ENCODE measurements around the gene TNFRSF13B.

The TNFRSF13B gene

DNA sequence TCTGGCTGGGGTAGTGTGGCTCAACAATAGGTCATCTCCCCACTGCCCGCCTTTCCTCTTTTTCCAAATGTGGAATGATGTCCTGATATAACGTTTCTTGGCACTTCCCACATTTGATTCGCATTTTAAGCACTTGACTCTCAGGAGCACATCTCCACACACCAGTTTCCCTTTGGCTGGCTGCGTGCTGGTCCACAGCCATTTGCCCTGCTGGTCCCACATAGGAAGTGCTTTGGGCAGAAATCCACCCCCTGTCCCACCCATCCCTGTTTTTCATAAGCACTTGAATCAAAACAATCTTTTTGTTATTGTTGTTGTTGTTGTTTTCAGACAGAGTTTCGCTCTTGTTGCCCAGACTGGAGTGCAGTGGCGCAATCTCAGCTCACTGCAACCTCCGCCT is 24.0 kb upstream of the TNFRSF13B start:
- TF ChIP-seq RAD21 (IDR thresholded peaks at IDR 0.05; ENCODE audit: low read depth): no peak
- TF ChIP-seq TCF12 (IDR thresholded peaks at IDR 0.05; ENCODE audit: low read depth): no peak

DNA sequence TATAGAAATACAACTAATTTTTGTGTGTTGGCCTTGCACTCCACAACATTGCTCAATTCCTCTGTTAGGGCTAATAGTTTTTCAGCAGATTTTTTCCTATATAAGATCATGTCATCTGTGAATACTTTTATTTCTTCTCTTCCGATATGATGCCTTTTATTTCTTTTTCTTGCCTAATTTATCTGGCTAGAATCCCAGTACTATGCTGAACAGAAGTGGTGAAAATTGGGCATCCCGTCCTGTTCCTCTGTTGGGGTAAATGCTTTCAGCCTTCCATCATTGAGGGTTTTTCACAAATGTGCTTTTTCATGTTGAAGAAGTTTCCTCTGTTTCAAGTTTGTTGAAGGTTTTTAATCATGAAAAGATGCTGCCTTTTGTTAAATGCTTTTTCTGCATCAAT is 22.7 kb upstream of the TNFRSF13B start:
- TF ChIP-seq YY1 (IDR thresholded peaks at IDR 0.05; ENCODE audit: low read depth): no peak
- no peak for TF ChIP-seq RAD21 (IDR thresholded peaks at IDR 0.05; ENCODE audit: low read depth)
- TF ChIP-seq, protein P1, sequence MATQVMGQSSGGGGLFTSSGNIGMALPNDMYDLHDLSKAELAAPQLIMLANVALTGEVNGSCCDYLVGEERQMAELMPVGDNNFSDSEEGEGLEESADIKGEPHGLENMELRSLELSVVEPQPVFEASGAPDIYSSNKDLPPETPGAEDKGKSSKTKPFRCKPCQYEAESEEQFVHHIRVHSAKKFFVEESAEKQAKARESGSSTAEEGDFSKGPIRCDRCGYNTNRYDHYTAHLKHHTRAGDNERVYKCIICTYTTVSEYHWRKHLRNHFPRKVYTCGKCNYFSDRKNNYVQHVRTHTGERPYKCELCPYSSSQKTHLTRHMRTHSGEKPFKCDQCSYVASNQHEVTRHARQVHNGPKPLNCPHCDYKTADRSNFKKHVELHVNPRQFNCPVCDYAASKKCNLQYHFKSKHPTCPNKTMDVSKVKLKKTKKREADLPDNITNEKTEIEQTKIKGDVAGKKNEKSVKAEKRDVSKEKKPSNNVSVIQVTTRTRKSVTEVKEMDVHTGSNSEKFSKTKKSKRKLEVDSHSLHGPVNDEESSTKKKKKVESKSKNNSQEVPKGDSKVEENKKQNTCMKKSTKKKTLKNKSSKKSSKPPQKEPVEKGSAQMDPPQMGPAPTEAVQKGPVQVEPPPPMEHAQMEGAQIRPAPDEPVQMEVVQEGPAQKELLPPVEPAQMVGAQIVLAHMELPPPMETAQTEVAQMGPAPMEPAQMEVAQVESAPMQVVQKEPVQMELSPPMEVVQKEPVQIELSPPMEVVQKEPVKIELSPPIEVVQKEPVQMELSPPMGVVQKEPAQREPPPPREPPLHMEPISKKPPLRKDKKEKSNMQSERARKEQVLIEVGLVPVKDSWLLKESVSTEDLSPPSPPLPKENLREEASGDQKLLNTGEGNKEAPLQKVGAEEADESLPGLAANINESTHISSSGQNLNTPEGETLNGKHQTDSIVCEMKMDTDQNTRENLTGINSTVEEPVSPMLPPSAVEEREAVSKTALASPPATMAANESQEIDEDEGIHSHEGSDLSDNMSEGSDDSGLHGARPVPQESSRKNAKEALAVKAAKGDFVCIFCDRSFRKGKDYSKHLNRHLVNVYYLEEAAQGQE (IDR thresholded peaks at IDR 0.05; ENCODE audit: low read depth): no peak
- no peak for TF ChIP-seq TCF12 (IDR thresholded peaks at IDR 0.05; ENCODE audit: low read depth)
- no peak for TF ChIP-seq FOXM1 (IDR thresholded peaks at IDR 0.05; ENCODE audit: borderline replicate concordance, low read depth)
- TF ChIP-seq EP300 (IDR thresholded peaks at IDR 0.05; ENCODE audit: borderline replicate concordance): no peak
- no peak for TF ChIP-seq CEBPB (IDR thresholded peaks at IDR 0.05)

DNA sequence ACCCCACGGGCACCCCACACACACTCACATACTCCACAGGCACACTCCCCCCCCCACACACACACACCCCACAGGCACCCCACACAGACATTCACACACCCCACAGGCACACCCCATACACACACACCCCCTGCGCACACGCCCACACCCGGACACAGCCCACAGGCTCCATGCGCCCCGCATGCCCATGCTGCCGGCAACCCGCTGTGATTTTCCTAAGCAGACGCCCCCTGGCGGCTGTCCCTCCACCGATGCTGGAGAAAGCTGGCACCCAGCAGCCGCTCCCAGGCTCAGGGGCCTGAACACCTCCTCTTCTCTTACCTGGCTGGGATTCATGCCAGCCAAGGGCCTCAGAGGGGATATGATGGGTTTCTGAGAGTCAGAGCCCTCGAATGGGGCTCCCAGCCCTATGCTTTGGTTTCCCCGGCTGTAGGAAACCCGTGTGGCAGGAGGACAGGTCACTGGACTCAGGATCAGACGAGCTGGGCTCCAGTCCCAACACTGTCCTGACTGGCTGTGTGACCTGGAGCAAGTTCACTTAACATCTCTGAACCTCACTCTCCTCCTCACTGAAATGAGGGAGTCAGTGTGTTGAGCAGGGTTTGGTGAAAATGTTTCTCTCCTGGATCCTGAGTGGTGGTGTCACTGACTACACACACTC is 19.6 kb upstream of the TNFRSF13B start:
- TF ChIP-seq CREB1 (IDR thresholded peaks at IDR 0.05; ENCODE audit: low read depth) (no peak), EP300 (IDR thresholded peaks at IDR 0.05; ENCODE audit: borderline replicate concordance) (no peak), CEBPB (IDR thresholded peaks at IDR 0.05) (no peak), RAD21 (IDR thresholded peaks at IDR 0.05; ENCODE audit: low read depth) (peak; percentile 62), EGR1 (IDR thresholded peaks at IDR 0.05) (peak; percentile 46; the same call in 1 of the 2 replicates), TAF1 (IDR thresholded peaks at IDR 0.05; ENCODE audit: low read depth) (no peak)
- TF ChIP-seq, protein P2, sequence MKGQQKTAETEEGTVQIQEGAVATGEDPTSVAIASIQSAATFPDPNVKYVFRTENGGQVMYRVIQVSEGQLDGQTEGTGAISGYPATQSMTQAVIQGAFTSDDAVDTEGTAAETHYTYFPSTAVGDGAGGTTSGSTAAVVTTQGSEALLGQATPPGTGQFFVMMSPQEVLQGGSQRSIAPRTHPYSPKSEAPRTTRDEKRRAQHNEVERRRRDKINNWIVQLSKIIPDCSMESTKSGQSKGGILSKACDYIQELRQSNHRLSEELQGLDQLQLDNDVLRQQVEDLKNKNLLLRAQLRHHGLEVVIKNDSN (IDR thresholded peaks at IDR 0.05): no peak

DNA sequence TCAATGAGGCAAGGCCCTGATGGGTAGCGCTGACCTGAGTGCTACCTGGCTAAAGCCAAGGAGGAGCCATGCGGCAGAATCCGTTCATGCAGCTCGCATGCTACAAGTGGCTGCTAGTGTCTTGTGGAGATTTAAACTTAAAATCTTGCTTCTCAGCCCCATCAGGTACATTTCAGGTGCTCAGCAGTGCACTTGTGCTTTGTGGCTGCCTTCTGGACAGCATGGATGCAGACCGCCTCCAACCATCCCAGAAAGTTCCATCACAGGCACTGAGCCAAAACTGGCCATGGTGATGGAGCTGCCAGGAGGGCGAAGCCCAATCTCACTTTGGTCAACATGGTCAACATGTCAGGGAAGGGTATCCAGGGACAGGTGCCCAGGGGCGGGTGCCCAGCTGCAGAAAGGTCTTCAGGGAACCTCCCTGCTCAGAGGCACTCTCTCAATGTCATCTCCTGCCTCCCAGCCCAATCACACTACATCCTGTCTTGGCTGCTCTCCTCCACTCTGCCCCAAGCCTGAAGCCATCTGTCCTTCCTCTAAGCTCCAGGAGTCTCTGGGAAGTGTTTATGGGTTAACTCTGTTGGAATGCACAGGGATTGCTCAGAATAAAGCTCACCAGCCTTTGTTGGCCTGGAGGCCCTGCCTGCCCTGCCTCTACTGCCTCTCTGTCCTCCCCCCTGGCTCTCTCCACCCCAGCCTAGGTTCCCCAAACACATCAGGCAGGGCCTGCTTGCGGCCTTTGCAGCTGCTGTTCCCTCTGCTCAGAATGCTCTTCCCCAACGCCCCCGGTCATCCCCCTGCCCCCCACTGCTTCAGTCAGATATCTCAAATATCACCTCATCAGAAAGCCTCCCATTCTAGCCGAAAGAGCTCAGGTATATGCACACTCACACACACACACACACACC is 18.3 kb upstream of the TNFRSF13B start:
- TF ChIP-seq, protein P3, sequence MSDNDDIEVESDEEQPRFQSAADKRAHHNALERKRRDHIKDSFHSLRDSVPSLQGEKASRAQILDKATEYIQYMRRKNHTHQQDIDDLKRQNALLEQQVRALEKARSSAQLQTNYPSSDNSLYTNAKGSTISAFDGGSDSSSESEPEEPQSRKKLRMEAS (IDR thresholded peaks at IDR 0.05): 0 out of 2 replicates have a peak, but pooled peaks have one; percentile 0
- no peak for TF ChIP-seq EGR1 (IDR thresholded peaks at IDR 0.05)

DNA sequence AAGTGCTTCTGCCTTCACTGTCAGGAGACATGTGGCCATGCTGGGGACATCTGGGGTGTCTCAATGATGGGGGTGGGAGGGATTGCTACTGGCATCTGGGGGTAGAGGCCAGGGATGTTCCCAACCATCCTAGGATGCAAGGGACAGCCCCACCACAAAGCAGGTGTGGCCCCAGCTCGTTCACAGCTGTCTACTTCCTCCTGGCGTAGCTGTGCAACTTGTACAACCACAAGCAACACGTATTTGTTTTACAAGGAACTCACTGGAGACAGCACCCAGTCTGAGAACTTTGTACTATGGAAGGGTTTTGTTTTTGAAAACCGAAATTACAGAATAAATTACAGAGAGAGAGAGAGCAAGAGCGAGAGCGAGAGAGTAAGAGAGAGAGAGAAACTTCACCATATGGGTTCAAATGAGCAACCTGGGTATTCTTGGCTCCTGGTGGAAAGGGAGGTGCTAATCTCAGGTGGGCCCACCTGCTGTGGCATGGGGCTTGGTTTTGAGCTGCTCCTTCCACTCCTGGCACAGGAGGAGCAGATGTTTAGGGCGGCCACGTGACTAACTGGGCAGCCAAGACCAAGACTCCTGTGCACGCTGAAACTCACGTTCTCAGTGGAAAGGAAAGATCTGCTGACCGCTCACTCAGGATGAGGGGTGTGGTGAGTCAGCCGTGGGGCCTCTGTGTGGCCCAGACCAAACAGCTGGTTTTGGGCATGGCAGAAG is 17.5 kb upstream of the TNFRSF13B start:
- TF ChIP-seq CEBPB (IDR thresholded peaks at IDR 0.05) (no peak), CREB1 (IDR thresholded peaks at IDR 0.05; ENCODE audit: low read depth) (no peak)
- TF ChIP-seq, protein P3 (IDR thresholded peaks at IDR 0.05): 0 out of 2 replicates have a peak, but pooled peaks have one; percentile 2
- TF ChIP-seq, protein P2 (IDR thresholded peaks at IDR 0.05): peak; percentile 81

DNA sequence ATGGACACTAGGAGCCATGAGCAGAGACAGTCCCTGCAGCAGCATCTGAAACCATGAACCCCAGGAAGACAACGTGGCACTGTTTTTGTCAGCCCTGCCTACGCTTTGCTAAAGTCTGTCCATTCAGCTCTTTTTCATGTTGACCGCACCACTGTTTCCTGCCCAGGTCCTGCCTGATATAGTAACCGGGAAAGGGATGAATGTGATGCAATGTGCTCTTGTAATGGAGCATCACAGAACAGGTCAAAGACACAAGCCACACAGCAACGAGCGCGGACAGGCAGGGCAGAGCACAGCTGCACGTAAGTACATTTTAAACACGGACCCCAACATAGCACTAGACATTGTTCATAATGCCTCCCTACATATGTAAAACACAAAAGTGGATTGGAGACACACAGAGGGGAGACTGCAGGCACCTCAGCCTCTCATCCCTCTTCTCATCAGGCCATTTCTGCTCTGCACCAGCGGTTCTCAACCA is 16.9 kb upstream of the TNFRSF13B start:
- no peak for TF ChIP-seq EGR1 (IDR thresholded peaks at IDR 0.05)
- no peak for TF ChIP-seq TAF1 (IDR thresholded peaks at IDR 0.05; ENCODE audit: low read depth)
- TF ChIP-seq TCF12 (IDR thresholded peaks at IDR 0.05; ENCODE audit: low read depth): no peak
- TF ChIP-seq, protein P3 (IDR thresholded peaks at IDR 0.05): no peak
- TF ChIP-seq CREB1 (IDR thresholded peaks at IDR 0.05; ENCODE audit: low read depth): no peak
- TF ChIP-seq CEBPB (IDR thresholded peaks at IDR 0.05): no peak
- TF ChIP-seq TEAD4 (IDR thresholded peaks at IDR 0.05): no peak
- TF ChIP-seq, protein P1 (IDR thresholded peaks at IDR 0.05; ENCODE audit: low read depth): no peak
- no peak for TF ChIP-seq RAD21 (IDR thresholded peaks at IDR 0.05; ENCODE audit: low read depth)
- TF ChIP-seq, protein P2 (IDR thresholded peaks at IDR 0.05): no peak
- no peak for TF ChIP-seq EP300 (IDR thresholded peaks at IDR 0.05; ENCODE audit: borderline replicate concordance)
- TF ChIP-seq FOXM1 (IDR thresholded peaks at IDR 0.05; ENCODE audit: borderline replicate concordance, low read depth): no peak
- no peak for TF ChIP-seq YY1 (IDR thresholded peaks at IDR 0.05; ENCODE audit: low read depth)
- TF ChIP-seq NFIC (IDR thresholded peaks at IDR 0.05): no peak
- no peak for TF ChIP-seq ZBTB7A (IDR thresholded peaks at IDR 0.05; ENCODE audit: low read depth)

Data from Ishikawa (cell line).